CD4-positive, alpha-beta T cell treated with Interleukin-4 for 4 hours (primary cell): ENCODE measurements around the gene MAPK13.
A peak's percentile ranks its signal among the peaks of the same experiment; 100 is the strongest.
"Not testable (repeated sequence)": the region's sequence is repeated elsewhere in the genome, so short reads cannot be mapped to it uniquely, and the experiment has no call there.

Experiments
- DNase-seq: peaks from one replicate; pipeline ENCODE4 v3.0.0-alpha.2; 2020

Gene MAPK13

DNA sequence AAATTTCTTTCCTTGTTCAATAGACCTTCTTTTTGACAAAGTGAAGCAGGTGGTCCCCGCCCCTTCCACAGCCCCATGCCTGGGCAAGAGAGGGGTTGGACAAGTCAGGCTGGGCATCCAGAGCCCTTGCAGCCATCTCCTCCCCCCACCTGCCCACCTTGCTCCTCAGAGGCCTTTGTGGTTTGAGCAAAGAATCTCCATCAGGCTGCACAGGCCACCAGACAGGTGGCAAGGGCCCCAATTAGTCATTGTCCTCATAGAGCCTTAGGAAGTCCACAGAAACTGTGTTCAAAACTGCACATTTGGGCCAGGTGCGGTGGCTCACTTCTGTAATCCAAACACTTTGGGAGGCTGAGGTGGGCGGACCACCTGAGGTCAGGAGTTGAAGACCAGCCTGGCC lies 1.5 kb upstream of the MAPK13 start:
- no peak for DNase-seq

DNA sequence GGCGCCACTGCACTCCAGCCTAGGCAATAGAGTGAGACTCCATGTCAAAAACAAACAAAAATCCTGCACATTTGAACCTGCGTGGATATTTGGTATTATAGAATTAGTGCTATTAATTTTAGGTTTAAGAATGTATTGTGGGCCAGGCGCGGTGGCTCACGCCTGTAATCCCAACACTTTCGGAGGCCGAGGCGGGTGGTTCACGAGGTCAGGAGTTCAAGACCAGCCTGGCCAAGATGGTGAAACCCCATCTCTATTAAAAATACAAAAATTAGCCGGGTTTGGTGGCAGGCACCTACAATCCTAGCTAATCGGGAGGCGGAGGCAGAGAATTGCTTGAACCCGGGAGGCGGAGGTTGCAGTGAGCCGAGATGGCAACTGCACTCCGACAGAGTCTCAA lies 979 bp upstream of the MAPK13 start:
- DNase-seq: not testable (repeated sequence)

DNA sequence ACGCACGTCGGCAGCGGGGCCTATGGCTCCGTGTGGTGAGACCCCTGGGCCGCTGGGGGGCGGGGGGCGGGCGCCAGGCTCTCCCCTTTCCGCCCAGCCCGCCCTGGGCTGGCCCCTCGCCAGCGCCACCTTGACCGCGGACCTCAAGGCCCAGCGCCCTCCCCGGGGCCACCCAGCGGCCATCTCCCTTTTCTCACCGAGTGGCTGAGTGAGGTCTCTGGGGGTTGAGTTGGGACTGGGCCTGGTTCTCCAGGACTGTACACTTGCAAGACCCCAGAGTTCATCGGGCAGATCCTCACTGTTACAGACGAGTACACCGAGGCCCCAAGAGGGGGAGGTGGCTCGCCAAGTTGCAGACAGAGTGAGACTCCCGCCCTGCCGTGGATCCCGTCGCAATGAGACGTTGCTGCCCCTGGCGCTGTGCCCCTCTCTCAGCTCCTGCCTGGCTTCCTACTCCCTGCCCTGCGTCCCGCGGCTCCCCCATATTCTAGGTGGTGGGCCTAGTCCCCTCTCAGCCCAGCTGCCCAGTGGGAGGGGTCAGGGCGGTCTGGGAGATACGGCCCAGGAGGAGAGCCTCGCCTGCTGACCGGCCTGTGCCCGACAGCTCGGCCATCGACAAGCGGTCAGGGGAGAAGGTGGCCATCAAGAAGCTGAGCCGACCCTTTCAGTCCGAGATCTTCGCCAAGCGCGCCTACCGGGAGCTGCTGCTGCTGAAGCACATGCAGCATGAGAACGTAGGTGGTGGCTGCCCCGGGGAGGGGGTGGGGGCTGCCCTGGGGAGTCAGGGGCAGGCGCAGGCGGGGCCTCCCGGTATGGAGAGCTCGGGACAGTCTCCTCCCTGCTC lies 576 bp downstream of the MAPK13 start:
- DNase-seq: peak; percentile 32

DNA sequence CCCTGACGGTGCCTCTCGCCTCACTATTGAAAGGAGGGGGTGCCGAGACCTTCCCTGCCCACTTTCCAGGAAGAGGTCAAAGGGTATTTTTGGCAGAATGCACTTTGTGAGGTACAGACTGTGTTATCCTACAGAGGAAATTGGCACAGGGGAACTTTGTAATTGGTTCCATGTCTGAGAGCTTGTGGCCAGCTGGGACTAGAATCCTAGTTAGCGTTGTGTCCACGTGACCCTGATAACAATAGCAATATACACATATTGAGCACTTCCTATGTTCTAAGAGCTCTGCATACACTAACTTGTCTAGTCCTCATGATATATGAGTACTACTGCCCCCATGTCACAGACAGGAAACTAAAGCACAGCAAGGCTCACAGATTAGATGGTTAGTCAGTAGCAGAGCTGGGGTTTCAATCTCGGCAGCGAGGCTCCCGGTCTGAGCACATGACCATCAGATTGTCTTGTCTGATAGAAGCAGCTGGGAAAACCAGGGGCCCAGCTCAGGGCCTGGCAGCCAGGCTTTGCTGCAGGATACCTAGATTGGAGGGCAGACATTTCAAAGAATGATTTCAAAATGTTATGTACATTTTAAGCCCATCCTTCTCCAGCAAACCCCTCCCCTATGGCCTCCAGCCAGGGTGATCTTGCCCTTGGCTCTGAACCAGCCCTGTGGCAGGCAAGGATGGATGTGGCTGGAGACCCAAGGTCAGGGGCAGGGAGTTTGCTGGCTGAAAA lies 1.4 kb downstream of the MAPK13 start:
- peak; percentile 72 for DNase-seq

DNA sequence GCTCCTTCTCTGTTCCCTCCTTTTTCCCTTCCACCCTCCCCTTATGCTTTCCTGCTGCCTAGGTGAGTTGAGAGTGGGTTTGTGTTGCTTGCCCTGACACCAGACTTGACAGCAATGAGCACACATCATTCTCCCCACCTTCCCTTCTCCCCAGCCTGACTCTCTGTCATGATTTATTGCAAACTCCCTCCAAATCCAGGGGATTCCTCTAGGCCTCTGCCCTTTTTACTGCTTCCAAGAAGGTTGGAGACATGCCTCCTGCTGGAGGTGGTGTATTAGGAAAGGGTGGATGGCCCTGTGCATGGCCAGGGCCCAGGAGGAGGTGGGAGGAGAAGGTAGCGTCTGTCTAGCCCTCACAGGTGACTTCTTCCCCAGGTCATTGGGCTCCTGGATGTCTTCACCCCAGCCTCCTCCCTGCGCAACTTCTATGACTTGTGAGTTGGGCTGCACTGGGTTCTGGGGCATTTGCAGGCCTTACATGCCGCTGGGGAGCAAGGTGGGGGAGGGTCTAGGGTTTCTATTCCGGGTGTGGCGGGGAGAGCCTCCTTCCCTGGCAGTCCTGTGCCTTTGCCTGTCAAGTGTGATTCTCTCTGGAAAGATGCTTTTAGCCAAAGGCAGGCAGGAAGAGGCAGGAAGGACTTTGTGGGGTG lies 2.1 kb downstream of the MAPK13 start:
- no peak for DNase-seq

DNA sequence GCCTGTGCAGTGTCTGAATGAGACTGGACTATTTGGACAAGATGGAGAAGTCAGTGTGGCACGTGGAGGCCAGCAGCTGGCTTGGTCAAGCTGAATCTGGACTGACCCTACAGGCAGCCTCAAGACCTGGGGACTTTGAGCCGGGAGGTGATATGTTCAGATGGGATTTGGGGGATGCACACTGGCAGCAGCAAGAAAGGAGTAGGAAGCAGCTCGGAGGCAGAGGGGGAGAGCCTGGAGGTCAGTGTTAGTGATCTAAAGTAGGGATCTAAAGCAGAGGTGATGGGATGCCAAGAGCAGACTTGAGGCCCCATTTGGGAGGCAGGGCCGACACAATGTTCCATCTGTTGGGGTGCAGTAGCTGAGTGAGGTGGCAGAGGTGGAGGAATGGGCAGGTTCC lies 2.8 kb downstream of the MAPK13 start:
- DNase-seq: no peak

DNA sequence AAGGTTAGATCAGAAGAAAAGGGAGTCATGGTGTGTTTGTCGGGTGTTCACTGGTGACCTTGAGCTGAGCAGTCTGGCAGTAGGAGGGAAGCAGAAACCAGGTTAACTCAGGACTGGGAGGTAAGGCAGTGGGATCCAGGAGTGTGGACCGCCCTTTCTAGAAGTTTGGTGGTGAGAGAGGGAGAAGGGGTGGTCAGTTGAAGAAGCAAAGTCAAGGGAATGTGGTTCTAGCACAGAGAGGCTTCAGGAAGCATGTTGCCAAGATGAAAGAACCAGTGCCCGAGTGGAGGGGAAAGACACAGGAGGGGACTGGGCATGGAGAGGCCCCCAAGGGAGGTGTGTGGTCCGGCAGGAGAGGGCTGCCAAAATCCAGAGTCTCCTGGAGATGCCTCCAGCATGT lies 3.6 kb downstream of the MAPK13 start:
- no peak for DNase-seq

DNA sequence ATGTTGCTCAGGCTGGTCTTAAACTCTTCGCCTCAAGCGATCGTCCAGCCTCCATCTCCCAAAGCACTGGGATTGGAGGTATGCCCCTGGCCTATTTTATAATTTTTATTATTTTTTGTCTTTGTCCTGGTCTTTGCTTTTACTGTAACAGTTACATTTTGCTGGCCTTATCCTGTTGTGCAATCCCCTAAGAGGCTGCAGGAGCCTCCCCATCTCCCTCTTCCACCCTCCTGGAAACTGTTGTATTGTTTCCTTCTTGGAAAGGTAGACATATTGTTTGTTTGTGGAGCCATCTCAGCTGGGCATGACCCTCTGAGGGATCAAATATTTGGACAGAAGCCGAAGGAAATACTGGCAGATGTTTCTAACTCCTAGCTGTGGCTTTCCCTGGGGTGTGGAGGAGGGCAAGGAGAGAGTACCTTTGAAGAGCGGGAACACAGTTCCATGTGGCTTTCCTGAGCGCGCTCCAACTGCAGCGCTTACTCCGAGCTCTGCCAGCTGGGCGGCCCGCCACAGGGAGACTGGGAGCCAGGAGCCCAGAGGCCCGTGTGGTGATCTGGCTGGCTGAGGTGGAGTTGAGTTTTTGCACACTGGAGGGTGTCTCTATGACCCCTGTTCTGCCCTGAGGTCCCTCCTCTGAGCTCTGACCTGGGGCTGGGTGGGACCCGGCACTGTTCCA lies 4.9 kb downstream of the MAPK13 start:
- no peak for DNase-seq

DNA sequence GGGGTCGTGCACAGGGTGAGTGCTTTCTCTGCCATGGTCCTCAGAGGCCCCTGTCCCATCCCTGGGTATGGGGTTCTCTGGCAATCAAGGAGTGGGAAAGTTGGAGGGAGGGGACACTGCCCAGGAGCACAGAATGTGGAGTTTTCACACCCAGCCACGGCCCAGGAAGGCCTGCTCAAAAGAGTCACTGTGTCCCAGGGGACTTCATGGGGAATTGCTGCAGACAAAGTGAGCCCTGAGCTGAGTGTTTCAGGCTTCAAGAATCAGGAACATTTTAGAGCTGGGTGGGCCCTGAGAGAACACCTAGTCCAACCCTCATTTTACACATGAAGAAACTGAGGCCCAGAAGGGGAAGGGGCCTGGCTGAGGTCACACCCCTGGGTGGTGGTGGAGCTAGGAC lies 5.7 kb downstream of the MAPK13 start:
- DNase-seq: no peak

DNA sequence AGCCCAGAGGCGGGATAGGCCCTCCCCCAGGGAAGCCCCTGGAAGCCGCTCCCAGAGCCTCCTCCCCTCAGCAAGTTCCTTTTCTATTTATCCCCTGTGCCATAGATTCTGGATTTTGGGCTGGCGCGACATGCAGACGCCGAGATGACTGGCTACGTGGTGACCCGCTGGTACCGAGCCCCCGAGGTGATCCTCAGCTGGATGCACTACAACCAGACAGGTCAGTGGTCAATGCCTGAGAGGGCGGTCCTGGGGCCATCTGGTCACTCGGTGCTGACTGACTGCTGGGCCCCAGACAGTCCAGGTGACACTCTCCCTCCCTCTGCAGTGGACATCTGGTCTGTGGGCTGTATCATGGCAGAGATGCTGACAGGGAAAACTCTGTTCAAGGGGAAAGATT lies 6.2 kb downstream of the MAPK13 start:
- DNase-seq: no peak

DNA sequence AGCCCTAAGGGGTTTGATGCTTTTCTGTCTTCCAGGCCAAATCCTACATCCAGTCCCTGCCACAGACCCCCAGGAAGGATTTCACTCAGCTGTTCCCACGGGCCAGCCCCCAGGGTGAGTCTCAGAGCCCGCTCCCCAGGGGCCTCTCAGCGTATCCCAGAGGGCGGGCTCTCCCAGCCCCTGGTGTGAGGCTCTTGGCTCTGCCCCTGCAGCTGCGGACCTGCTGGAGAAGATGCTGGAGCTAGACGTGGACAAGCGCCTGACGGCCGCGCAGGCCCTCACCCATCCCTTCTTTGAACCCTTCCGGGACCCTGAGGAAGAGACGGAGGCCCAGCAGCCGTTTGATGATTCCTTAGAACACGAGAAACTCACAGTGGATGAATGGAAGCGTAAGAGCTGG lies 8.4 kb downstream of the MAPK13 start:
- DNase-seq: no peak

DNA sequence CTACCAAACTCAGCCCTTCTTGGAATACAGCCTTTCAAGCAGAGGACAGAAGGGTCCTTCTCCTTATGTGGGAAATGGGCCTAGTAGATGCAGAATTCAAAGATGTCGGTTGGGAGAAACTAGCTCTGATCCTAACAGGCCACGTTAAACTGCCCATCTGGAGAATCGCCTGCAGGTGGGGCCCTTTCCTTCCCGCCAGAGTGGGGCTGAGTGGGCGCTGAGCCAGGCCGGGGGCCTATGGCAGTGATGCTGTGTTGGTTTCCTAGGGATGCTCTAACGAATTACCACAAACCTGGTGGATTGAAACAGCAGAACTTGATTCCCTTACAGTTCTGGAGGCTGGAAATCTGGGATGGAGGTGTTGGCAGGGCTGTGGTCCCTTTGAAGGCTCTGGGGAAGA lies 9.1 kb downstream of the MAPK13 start:
- DNase-seq: no peak

DNA sequence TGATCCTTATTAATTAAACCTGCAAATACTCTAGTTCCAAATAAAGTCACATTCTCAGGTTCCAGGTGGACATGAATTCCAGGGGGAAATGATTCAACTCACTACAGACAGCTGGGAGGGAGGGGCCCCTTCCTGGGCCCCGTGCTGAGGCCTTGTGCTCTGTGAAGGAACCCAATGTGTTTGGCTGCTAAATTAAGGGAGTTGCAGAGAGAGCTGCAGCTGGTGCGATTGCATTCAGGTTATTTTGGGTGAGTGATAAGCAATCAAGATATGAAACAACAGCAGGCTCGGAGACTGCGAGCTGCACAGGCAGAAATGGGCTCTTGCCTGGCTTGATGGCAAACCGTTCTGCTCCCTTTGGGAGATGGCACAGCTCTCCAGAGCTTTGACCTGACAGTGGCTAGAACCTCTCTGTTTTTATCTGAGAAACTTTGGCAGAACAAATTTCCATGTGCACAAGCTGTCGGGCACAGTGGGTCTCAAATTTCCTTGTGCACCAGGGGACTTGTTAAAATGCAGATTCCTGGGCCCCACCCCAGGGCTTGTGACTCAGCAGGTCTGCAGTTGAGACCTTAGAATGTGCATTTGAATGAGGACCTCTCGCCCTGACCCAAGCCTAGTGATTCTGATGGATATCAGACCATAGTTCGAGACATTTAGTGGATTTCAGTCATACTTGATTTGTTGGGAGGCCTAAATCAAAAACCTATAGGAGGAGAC lies 9.8 kb downstream of the MAPK13 start:
- DNase-seq: no peak

DNA sequence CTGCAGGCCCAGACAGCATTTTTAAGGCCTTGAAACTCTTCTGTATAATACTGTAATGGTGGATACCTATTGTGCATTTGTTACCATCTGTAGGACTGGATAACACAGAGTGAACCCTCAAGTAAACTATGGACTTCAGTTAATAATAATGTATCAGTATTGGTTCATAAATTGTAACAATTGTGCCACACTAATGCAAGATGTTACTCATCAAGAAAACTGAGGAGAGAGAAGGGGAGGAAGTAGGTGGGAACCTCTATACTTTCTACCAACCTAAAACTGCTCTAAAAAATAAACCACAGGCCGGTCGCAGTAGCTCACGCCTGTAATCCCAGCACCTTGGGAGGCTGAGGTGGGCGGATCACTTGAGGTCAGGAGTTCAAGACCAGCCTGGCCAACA lies 10.8 kb downstream of the MAPK13 start:
- no peak for DNase-seq

DNA sequence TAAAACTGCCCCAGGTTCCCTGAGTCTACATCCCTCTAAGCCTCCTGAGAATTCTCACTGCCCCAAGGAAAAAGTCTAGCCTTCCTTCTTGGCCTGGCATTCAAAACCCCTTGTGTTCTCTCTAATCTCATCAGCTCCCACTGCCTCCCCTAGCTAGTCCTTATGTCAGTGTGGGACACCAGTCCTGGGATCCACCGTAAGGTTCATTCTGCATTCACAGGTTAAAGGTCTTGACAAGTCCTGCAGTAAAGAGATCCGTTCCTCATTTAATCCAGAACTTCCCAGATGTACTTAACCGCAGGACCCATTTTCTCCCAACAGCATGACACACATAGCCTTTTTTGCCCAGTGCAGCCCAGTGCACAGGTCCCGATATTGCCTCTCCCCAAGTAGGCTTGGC lies 11.6 kb downstream of the MAPK13 start:
- no peak for DNase-seq

DNA sequence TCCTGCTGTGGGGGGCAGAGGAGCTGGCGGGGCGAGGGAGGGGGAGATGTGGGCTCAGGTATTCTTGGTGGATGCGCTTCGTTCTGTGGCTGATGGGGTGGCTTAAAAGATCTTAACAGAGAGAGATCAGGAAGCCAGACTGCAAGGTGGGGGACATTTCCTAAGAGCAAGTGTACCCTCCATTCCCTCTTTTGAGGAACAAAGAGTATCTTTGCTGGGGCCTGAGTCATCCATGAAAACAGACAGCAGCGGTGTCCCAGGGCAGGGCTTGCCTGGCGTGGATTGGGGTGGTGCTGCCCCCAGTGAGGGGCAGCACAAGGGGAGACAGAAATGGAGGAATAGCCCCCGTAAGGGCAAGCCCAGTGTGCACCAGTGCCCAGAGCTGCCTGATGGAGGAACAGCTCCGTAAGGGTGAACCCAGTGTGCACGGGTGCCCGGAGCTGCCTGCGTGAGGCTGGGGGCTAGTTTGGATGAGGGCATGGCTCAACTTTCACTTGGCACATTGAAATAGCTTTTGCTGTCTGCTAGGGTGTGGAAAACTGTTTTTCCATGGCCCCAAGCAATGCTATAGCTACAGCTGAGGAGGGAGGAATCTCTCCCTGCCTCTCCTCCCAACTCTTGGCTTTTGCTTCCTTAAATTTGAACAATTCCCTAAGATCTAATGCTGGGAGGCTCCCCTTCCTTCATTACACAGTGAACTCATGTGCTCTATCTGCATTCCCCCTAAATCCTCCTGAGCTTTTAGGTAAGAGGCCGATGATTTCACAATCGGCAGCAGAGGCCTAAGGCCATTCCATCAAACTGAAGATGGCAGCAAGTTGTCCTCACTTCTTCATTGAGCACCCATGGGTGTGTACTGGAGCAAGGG lies 12.9 kb downstream of the MAPK13 start:
- no peak for DNase-seq

DNA sequence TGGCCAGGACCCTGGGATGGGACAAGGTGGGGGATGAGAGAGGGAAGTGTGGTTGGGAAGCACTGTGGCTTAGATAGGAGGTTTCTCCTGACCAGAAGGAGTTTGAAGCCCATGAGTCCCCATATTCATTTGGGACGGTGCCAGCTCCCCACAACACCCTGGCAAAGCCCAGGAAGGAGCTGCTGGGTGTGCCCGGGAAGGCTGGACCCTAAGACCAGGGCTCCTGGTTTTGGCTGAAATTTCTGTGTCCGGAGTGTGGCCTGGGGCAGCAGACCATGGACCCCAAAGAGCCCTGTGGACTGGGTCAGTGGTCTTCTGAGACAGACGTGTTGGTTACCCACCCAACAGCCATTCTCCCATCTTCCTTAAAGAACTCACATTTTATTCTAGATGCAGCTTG lies 15.2 kb downstream of the MAPK13 start:
- DNase-seq: no peak

DNA sequence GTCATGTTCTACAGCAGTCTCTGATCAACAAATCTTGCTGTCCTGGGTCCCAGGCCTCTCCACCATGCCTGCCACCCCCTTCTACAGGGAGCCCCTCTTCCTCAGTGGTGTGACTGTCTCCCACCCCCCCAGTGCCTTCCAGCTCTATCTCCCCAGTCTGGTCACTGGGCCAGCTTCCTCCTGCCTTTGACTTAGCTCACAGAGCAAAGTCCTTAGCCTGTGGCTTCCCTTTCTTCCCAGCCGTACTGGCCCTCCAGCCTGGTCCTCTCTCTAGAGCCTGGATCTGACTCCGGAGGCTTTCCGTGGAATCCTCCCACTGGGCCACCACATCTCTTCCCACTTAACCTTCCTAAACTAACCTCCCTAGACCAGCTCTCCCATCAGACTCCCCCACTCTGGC lies 17.0 kb downstream of the MAPK13 start:
- no peak for DNase-seq

DNA sequence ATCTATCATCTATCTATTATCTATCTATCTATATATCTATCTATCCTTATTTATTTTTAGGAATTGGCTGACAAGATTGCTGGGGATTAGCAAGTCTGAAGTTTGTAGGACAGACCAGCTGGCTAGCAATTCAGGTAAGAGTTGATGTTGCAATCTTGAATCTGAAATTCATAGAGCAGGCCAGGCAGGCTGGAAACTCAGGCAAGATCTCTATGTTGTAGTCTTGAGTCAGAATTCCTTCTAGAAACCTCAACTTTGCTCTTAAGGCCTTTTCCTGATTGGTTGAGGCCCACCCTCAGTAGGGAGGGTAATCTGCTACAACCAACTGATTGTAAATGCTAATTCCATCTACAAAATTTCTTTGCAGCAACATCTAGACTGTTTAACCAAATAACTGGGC lies 19.2 kb downstream of the MAPK13 start:
- DNase-seq: no peak

DNA sequence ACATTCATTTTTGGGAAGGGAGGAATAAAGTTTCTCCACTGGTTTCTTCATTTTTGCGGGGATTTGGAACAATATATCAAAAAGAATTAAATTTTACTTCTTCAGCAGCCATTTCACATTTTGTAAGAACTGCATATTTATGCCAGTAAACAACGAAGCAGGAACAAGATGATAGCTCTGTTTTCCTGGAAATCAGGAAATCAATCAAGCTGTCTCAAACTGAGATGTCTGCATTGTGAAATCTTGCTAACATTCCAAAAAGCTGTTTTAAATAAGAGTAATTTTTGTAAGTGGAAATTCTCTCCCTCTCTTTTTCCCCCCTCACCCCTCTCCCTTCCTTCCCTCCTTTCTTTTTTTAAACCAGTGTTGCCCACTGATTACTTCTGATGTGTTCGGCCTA lies 20.0 kb downstream of the MAPK13 start:
- no peak for DNase-seq

DNA sequence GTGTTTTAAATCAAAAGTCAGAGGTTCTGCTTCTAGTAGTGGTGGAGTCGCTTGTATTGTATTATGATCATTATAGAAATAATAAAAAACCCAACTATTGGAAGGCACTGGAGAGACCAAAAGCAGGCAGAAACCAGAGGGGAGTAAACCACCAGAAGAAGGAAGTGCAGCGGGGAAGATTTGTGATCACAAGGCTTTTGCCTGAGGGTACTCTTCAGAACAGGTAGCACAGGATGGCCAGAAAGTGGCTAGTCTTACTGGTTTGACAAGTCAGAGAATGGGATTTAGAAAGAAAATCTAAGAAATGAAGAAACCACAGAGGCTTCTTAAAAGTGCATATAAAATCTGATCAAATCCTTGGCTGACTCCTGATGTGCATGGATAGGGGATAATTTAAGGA lies 24.0 kb downstream of the MAPK13 start:
- no peak for DNase-seq

DNA sequence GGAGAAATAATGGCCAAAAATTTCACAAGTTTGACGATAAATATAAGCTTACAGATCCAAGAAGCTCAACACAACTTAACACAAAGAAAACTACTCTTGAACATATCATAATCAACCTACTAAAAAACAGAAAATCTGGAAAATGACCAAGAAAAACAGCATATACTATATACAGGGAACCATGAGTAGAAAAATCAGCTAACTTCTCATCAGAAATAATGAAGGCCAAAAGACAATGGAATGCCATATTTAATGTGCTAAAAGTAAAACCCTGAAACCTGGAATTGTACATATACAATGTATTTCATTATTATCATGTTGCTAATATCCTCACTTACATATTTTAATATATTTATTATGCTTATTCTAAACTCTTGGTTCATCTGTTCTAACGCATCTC lies 25.3 kb downstream of the MAPK13 start:
- DNase-seq: no peak
